Measurements from ENCODE around the gene SLC46A1. TPM values are rescaled to one million over a fixed set of nuclear protein-coding genes. Genes with fewer than 3 reads are reported as not detected.

SLC46A1 gene
- total RNA-seq, 1 donor from 2014 or later = 7.7 TPM

DNA sequence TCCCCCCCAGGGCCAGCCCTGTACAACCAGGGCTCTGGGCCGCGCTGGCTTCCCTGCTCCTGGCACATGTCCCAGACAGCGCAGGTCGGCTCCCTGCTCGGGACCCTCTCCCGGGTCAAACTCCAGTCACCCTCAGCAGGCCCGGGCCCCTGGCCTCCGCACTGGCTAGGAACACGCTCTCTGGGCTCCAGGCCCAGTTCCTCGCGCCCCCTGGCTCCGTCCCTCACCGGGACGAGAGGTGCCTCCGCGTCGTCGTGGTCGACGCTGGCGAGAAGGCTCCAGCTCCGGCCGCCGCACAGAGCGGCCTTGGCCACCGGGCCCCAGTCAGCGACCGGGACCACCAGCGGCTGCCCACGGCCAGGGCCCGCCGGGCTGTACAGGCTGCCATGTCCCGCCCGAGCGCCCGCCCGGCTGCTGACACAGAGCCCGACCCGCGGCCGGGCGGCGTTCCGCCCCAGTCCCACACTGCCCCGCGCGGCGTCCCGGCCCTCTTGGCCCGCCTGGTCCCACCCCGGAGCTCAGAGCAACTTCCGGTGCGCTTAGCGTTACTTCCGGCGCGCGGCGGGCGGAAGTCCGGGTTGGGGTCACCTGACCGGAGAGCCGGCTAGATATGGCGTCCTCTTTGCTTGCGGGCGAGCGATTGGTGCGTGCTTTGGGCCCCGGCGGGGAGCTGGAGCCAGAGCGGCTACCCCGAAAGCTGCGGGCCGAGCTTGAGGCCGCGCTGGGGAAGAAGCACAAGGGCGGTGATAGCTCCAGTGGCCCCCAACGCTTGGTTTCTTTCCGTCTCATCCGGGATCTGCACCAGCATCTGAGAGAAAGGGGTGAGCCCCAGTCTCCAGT, 48.7 kb downstream of the SLC46A1 start, which contains the start of gene POLDIP2:
TSS of gene POLDIP2 (minus strand) at position 467 of the 840 bp plus-strand sequence. CDS start at position 388, 79 bp downstream.
- peak; percentile 96 for DNase-seq (ENCODE audit: low spot score)

DNA sequence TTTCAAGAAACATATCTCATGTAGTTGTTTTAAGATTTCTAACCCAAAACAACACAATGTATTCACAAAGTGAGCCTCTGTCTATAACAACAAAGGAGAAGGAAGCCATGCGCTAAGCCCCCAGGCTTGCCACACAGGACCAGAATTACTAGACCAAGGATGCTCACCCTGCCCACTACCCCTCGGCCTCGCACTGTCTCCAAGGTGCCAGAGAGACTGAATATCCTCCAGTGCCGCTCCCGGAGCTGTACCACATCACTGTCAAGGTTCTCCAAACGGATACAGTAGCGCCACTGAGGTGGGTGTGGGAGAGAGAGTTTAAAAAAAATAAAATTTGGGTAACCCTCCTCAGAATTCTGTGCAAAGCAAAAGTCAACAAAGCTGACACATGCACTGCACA, 55.7 kb downstream of the SLC46A1 start:
- DNase-seq (ENCODE audit: low spot score) = no peak

DNA sequence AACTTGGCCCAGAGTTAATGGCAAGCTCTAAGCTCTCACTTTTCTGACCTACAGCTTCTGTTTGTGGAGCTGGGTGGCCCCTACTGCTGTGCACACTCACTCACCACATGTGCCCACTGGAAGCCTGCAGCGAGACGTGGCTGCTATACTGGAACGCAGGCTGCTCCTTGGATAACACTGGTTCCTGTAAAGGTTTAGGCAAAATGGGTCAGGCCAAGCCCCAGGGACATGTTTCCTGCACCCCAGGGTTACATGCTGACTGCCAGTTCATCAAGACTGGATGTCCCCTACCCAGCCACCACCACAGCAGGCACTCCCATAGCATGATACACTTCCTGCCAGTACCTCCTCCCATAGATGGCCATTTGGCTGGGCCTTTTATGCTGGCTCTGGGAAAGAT, 57.0 kb downstream of the SLC46A1 start:
- DNase-seq (ENCODE audit: low spot score) = no peak

DNA sequence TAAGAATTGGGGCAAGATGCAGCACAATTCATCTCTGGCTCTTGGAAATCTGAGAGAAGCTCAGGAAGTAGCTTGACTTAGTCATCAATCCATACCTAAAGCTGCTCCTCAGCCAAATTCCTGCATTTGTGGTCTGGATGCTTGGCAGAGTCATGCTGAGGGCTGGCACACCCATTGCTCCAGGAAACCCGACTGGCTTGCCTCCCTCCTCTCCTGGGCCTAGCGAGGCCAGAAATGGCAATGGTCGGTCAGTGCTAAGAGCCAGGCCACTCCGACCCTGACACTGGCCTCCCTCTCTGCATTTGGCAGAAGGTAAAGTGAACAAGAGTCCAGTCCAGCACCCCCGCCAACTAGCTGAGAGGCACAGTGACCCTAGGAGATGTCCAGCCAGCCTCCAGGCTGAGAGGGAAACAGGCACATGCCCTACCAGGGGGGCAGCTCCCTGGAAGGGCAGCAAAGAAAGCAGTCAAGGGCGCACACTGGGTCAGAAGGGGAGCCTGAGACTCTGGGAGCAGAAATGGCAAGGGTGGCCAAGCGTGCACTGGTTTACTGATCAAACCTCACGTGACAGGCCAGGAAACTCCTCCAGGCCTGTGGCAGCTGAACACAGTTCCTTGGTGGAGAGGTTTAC, 58.6 kb downstream of the SLC46A1 start:
- no peak for DNase-seq (ENCODE audit: low spot score)

DNA sequence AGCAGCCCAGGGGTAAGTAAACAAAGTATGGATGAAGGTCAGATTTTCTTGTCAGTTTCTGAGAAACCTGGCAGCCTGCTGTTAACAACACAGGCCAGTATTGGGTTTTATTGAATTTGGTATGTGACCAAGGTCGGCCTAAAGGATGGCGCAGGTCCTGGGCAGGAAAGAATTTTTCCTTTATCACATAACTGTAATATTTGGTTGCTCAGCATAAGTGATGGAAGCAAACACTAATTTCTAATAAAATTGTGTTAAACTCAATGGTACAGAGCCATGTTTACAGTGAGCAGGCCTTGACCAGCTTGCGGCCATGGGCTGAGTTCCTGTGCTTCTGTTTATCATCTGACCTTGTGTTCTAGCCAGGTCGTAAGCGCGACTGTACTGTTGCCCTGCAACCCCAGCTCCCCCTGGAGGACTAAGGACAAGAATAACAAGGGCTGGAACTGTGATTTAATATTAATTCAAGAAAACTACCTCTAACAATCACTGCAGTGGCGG, 59.2 kb downstream of the SLC46A1 start:
- no peak for DNase-seq (ENCODE audit: low spot score)

DNA sequence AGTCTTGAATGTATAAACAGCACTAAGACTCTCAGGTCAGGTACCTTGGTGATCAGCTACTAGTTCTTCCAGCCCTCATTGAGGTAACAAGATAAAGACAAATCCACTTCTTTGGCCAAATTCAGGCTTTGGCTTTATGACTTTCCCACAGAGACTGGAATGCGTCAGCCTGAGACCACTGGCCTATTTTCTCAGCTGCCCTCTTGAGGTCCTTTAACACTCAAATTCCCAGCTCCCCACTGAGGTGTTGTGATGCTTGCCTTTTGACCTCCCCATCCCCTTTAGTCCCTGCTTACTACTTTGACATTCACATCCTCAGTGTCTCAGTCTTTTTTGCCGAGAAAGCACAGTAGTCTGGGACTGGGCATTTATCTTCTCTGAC, 59.8 kb downstream of the SLC46A1 start:
- DNase-seq (ENCODE audit: low spot score) = no peak

DNA sequence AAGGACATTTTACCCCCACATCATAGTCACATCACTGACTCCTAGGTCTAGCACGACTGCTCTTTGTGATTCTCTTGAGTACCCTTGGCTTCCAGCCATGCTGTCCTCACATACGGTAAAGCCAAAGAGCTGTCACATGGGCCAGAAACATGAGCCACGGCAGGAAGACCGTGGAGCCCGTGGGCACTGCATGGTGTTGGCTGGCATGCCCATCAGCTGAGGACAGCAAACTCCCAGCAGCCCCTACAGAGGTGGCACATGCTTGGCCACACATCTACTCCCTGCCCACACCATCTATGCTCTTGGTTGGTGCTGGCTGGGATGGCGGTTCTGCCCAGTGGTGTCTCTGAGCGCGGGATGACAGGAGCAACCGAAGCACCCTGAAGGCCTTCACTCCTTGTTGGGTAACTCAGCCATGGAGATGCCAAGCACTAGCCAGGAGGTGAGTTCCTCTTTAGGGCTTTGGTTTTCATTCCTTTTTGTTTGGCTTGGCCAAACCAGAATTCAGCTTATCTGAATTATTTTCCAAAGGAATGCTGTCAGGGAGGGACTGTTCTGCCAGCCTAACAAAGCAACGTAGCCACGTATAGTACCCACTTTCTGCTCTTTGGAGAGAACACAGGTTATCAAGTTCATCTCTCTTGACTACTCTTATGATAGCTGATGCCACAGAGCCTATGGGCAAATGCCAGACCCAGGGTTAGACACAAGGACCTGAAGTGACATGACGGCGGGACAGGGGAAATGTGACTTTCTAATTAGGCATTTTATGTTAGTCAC, 60.4 kb downstream of the SLC46A1 start:
- DNase-seq (ENCODE audit: low spot score) = no peak

Other genes starting within 250 kb of the SLC46A1 start
- gene TMEM97, start 87.0 kb downstream of the SLC46A1 start, total RNA-seq (ENCODE audit: insufficient read depth, low replicate concordance) = 20.9 TPM
- gene IFT20, start 70.7 kb downstream of the SLC46A1 start, total RNA-seq (ENCODE audit: insufficient read depth, low replicate concordance) = 85.0 TPM
- gene TNFAIP1, start 70.5 kb downstream of the SLC46A1 start, total RNA-seq (ENCODE audit: insufficient read depth, low replicate concordance) = 36.8 TPM
- 27.2 TPM for gene POLDIP2, start 48.7 kb downstream of the SLC46A1 start, total RNA-seq (ENCODE audit: insufficient read depth, low replicate concordance)
- not detected for gene SEBOX, start 41.0 kb downstream of the SLC46A1 start, total RNA-seq (ENCODE audit: insufficient read depth, low replicate concordance)
- 8.7 TPM for gene VTN, start 35.9 kb downstream of the SLC46A1 start, total RNA-seq (ENCODE audit: insufficient read depth, low replicate concordance)
- gene SARM1, start 34.5 kb downstream of the SLC46A1 start, total RNA-seq (ENCODE audit: insufficient read depth, low replicate concordance) = 9.4 TPM
- gene SLC13A2, start 67.4 kb upstream of the SLC46A1 start, total RNA-seq (ENCODE audit: insufficient read depth, low replicate concordance) = 0.72 TPM
- gene FOXN1, start 100.1 kb upstream of the SLC46A1 start, total RNA-seq (ENCODE audit: insufficient read depth, low replicate concordance) = not detected
- gene UNC119, start 146.4 kb upstream of the SLC46A1 start, total RNA-seq (ENCODE audit: insufficient read depth, low replicate concordance) = 26.2 TPM
- gene PIGS, start 165.3 kb upstream of the SLC46A1 start, total RNA-seq (ENCODE audit: insufficient read depth, low replicate concordance) = 14.2 TPM
- 26.2 TPM for gene ALDOC, start 170.7 kb upstream of the SLC46A1 start, total RNA-seq (ENCODE audit: insufficient read depth, low replicate concordance)
- 18.8 TPM for gene SPAG5, start 192.8 kb upstream of the SLC46A1 start, total RNA-seq (ENCODE audit: insufficient read depth, low replicate concordance)
- 15.2 TPM for gene RSKR, start 208.0 kb upstream of the SLC46A1 start, total RNA-seq (ENCODE audit: insufficient read depth, low replicate concordance)
- gene BLTP2, start 238.9 kb upstream of the SLC46A1 start, total RNA-seq (ENCODE audit: insufficient read depth, low replicate concordance) = 63.3 TPM

All from umbilical cord (tissue), 2 donors.